ENCODE results near the gene QSOX1. TPM values are rescaled to one million over a fixed set of nuclear protein-coding genes. Genes with fewer than 3 reads are reported as not detected.
"Not testable (repeated sequence)": the region's sequence is repeated elsewhere in the genome, so short reads cannot be mapped to it uniquely, and the experiment has no call there.

The QSOX1 gene
- total RNA-seq, 2 donors from 2014 or later: 82.4 to 168 TPM

DNA sequence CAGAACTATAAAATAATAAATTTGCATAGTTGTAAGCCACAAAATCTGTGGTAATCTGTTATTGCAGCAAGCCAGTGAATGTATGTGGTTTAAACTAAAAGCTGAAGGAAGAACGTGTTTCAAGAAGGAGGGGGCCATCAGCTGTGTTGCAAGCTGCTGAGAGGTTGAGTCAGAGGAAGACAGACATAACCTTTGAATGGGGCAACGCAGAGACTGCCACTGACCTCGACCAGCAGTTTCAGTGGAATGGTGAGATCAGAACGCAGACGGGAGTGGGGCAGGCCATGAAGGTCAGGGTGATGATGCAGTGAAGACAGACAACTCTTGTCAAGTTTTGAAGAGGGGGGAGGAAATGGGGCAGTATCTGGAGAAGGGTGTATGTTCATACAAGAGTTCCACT is 23.2 kb upstream of the QSOX1 start:
- no peak for TF ChIP-seq CTCF (IDR thresholded peaks at IDR 0.05)
- no peaks in the 10 kb centered on the region for H3K36me3 ChIP-seq
- no peak for ATAC-seq (ENCODE audit: insufficient number of reproducible peaks, low FRiP score, low read depth)
- H3K4me1 ChIP-seq (ENCODE audit: control insufficient read depth in 1 of 2, low read depth in 2 of 2): no peaks in the 10 kb centered on the region
- no peaks in the 10 kb centered on the region for H3K9me3 ChIP-seq
- H3K4me3 ChIP-seq: no peak overlapping the region
- H3K27me3 ChIP-seq (replicated peaks; ENCODE audit: insufficient read depth): no peaks in the 10 kb centered on the region
- no peak overlapping the region for H3K27ac ChIP-seq
- DNase-seq (ENCODE audit: low spot score): no peak

DNA sequence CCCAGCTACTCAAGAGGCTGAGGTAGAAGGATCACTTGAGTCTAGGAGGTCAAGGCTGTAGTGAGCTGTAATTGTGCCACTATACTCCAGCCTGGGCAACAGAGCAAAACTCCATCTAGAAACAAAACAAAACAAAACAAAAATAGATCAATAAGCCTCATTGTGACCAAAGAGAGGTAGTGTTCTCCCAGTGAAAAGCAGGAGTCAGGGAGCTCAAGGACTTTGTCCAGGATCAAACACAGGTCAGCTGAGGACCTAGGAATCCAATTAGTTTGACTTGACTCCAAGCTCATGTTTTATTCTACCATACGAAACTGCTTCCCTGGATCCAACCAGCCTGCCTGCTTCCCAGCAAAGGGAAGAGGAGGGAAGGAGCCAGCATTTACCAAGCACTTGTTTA is 21.5 kb upstream of the QSOX1 start:
- H3K4me1 ChIP-seq (ENCODE audit: control insufficient read depth in 1 of 2, low read depth in 2 of 2): no peaks in the 10 kb centered on the region
- DNase-seq (ENCODE audit: low spot score) (no peak), ATAC-seq (ENCODE audit: insufficient number of reproducible peaks, low FRiP score, low read depth) (no peak)
- no peaks in the 10 kb centered on the region for H3K9me3 ChIP-seq
- H3K27me3 ChIP-seq (replicated peaks; ENCODE audit: insufficient read depth): no peaks in the 10 kb centered on the region
- H3K36me3 ChIP-seq: no peaks in the 10 kb centered on the region
- no peak for TF ChIP-seq CTCF (IDR thresholded peaks at IDR 0.05)
- H3K27ac ChIP-seq: no peak overlapping the region
- no peak overlapping the region for H3K4me3 ChIP-seq

DNA sequence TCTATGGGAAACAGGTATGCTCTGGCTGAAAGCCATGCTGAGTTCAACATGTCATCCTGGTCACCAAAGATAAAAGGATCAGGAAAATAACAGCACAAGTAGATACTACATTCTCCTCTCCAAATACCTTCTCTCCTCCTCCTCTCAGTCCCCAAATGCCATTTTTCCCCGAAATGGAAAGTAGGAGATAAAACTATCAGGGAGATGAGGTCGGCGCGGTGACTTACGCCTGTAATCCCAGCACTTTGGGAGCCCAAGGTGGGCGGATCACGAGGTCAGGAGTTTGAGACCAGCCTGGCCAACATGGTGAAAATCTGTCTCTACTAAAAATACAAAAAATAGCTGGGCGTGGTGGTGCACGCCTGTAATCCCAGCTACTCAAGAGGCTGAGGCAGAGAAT is 21.0 kb upstream of the QSOX1 start:
- ATAC-seq (ENCODE audit: insufficient number of reproducible peaks, low FRiP score, low read depth); H3K27ac ChIP-seq; H3K36me3 ChIP-seq; H3K4me3 ChIP-seq; H3K9me3 ChIP-seq; DNase-seq (ENCODE audit: low spot score); H3K4me1 ChIP-seq (ENCODE audit: control insufficient read depth in 1 of 2, low read depth in 2 of 2); H3K27me3 ChIP-seq (replicated peaks; ENCODE audit: insufficient read depth): not testable (repeated sequence)

- ATAC-seq (ENCODE audit: insufficient number of reproducible peaks, low FRiP score, low read depth) (no peak), DNase-seq (ENCODE audit: low spot score) (no peak)
- Histone ChIP-seq H3K36me3 (no peaks in the 10 kb centered on the region), H3K4me3 (no peak overlapping the region), H3K27ac (no peak overlapping the region), H3K9me3 (no peaks in the 10 kb centered on the region), H3K27me3 (replicated peaks; ENCODE audit: insufficient read depth) (no peaks in the 10 kb centered on the region), H3K4me1 (ENCODE audit: control insufficient read depth in 1 of 2, low read depth in 2 of 2) (no peaks in the 10 kb centered on the region)
- no peak for TF ChIP-seq CTCF (IDR thresholded peaks at IDR 0.05)
Measured at GRCh38 chr1:180135535-180135934, 19.1 kb upstream of the QSOX1 start.

DNA sequence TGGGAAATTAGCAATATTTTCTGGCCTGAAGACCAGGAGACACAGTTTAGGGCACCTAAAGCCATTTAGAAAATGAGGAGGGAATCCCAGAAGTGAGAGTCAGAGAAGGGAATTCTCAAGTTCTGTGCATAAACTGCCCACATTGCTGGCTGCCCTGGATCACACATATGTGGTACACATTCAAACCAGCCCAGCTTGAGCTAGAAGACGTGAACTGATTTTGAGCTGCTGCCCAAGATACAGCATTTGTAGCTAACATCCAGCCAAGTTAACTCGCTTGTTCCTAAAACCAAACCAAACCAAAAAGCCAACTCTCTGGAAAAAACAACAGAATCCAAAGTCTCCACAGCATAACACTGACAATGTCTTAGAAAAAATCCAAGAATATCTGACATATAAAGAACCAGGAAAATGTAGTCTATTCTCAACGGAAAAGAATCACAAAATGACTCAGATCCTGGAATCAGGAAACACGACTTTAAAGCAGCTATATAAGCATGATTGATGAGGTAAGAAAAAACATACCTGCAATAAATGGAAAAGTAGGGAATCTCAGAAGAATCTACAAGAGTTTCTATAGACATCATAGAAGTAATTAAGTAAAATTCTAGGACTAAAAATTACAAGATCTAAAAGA is 18.2 kb upstream of the QSOX1 start:
- TF ChIP-seq CTCF (IDR thresholded peaks at IDR 0.05): no peak
- H3K27ac ChIP-seq: no peak overlapping the region
- H3K4me3 ChIP-seq: no peak overlapping the region
- H3K27me3 ChIP-seq (replicated peaks; ENCODE audit: insufficient read depth): no peaks in the 10 kb centered on the region
- H3K4me1 ChIP-seq (ENCODE audit: control insufficient read depth in 1 of 2, low read depth in 2 of 2): no peaks in the 10 kb centered on the region
- ATAC-seq (ENCODE audit: insufficient number of reproducible peaks, low FRiP score, low read depth): no peak
- no peaks in the 10 kb centered on the region for H3K9me3 ChIP-seq
- no peaks in the 10 kb centered on the region for H3K36me3 ChIP-seq
- DNase-seq (ENCODE audit: low spot score): no peak

DNA sequence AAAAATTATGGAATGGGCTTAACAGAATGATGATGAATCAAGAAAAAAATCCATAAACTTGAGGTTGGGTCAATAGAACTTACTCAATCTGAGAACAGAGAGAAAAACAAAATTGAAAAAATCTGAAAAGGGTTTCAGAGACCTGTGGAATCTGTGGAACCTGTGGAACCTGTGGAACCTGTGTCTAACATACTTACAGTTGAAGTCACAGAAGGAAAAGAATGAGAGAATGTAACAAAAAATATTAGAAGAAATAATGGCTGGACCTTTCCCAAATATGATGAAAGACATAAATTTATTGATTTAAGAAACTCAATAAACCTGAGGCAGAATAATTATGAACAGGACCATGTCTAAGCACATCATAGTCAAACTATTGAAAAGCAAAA is 17.7 kb upstream of the QSOX1 start:
- H3K27ac ChIP-seq: no peak overlapping the region

More for the DNA sequence above, 17.7 kb upstream of the QSOX1 start:
- H3K4me3 ChIP-seq: no peak overlapping the region
- no peaks in the 10 kb centered on the region for H3K27me3 ChIP-seq (replicated peaks; ENCODE audit: insufficient read depth)
- H3K36me3 ChIP-seq: no peaks in the 10 kb centered on the region
- no peak for TF ChIP-seq CTCF (IDR thresholded peaks at IDR 0.05)
- ATAC-seq (ENCODE audit: insufficient number of reproducible peaks, low FRiP score, low read depth) (no peak), DNase-seq (ENCODE audit: low spot score) (no peak)
- H3K4me1 ChIP-seq (ENCODE audit: control insufficient read depth in 1 of 2, low read depth in 2 of 2): no peaks in the 10 kb centered on the region
- no peaks in the 10 kb centered on the region for H3K9me3 ChIP-seq
